Kidney epithelial cell (primary cell): ENCODE measurements around the gene C4A. TPM values are rescaled to one million over a fixed set of nuclear protein-coding genes. Genes with fewer than 3 reads are reported as not detected.

Source experiments
- DNase-seq: peaks from one replicate; pipeline ENCODE4 v3.0.0-alpha.2; 2010; ENCODE audit warnings: low read depth
- H3K27me3 ChIP-seq: 2 replicates; pipeline ENCODE4 v1.6.0; 2011; ENCODE audit warnings: low read length; ENCODE audit not compliant: control insufficient read depth, insufficient read depth
- H3K36me3 ChIP-seq: 2 replicates; pipeline ENCODE4 v1.5.1; 2011; ENCODE audit warnings: low read length; ENCODE audit not compliant: control insufficient read depth, insufficient read depth
- H3K4me3 ChIP-seq: 2 replicates; pipeline ENCODE4 v1.5.1; 2011; ENCODE audit warnings: low read depth, mild to moderate bottlenecking, control low read depth, low read length
- CTCF ChIP-seq: IDR thresholded peaks from 2 replicates; pipeline ENCODE4 v1.5.1; 2011; ENCODE audit warnings: mild to moderate bottlenecking, moderate library complexity, low read length, control low read depth, inconsistent platforms; ENCODE audit not compliant: insufficient read depth, poor library complexity, severe bottlenecking
- total RNA-seq: library from RNA; depleted of rRNA; stranded (reverse); fragments of >200 nt; gene quantifications from 2 replicates; pipeline ENCODE4 v1.2.3, GENCODE V29; 2015

C4A gene
- total RNA-seq, 1 donor from 2014 or later: 3.2 TPM

- Histone ChIP-seq H3K36me3 (peaks cover 4% of the 10 kb centered on the region), H3K4me3 (no peak overlapping the region), H3K27me3 (no peaks in the 10 kb centered on the region)
- no peak for DNase-seq
- TF ChIP-seq CTCF: no peak
Measured at GRCh38 chr6:31968791-31969711, 12.8 kb upstream of the C4A start.

GRCh38 chr6:31969712-31970603, 11.9 kb upstream of the C4A start:
- no peak overlapping the region for H3K4me3 ChIP-seq

GRCh38 chr6:31970604-31971271, 11.1 kb upstream of the C4A start:
- TF ChIP-seq CTCF: no peak
- Histone ChIP-seq H3K4me3 (peak overlapping the region; percentile 89), H3K27me3 (no peaks in the 10 kb centered on the region), H3K36me3 (peaks cover 4% of the 10 kb centered on the region)
- no peak for DNase-seq

More at GRCh38 chr6:31969712-31970603, 11.9 kb upstream of the C4A start:
- TF ChIP-seq CTCF: no peak
- Histone ChIP-seq H3K27me3 (no peaks in the 10 kb centered on the region), H3K36me3 (peaks cover 4% of the 10 kb centered on the region)
- DNase-seq: no peak

- no peak for DNase-seq
- TF ChIP-seq CTCF: no peak
- H3K4me3 ChIP-seq: peak overlapping the region; percentile 89
- H3K27me3 ChIP-seq: no peaks in the 10 kb centered on the region
- peaks cover 4% of the 10 kb centered on the region for H3K36me3 ChIP-seq
Measured at GRCh38 chr6:31971279-31971992, 10.4 kb upstream of the C4A start.

GRCh38 chr6:31971993-31972708, 9.7 kb upstream of the C4A start, which contains the start of gene DXO:
Gene DXO, minus strand, starts transcription at chr6:31972138. Its CDS starts 463 bp downstream, at chr6:31971675.
- peak within 1 kb of the TSS; percentile 89 for H3K4me3 ChIP-seq
- peak; percentile 89 for DNase-seq
- H3K27me3 ChIP-seq: no peaks in the 10 kb centered on the region
- TF ChIP-seq CTCF: no peak
- peaks cover 2% of the 10 kb centered on the region for H3K36me3 ChIP-seq
